ENCODE data around the gene CRLF1.

GRCh38 chr19:18612772-18613588, 6.4 kb upstream of the CRLF1 start, which contains the start of gene TMEM59L:
- TF ChIP-seq CTCF (IDR thresholded peaks at IDR 0.05; ENCODE audit: low read length) (no peak), EZH2 (IDR thresholded peaks at IDR 0.05; ENCODE audit: borderline replicate concordance, low read length) (no peak)

Measured in OCI-LY1 (cell line).